ENCODE data around the gene MAP2K5.

The MAP2K5 gene

GRCh38 chr15:67778968-67779548, 236.6 kb downstream of the MAP2K5 start:
- Histone ChIP-seq H2AFZ (ENCODE audit: low read length) (no peak overlapping the region), H3K9ac (ENCODE audit: low read length) (no peak overlapping the region; the same call in 1 of the 2 replicates), H3F3A (ENCODE audit: insufficient read depth, low read length) (peaks cover 7% of the 10 kb centered on the region), H3K79me2 (ENCODE audit: insufficient read depth, low read length) (peaks cover 14% of the 10 kb centered on the region; the same call in 1 of the 2 replicates), H4K20me1 (ENCODE audit: insufficient read depth, low read length) (no peaks in the 10 kb centered on the region), H3K4me1 (ENCODE audit: insufficient read depth, low read length, severe bottlenecking) (peaks cover 91% of the 10 kb centered on the region), H3K27me3 (ENCODE audit: insufficient read depth, low read length) (no peaks in the 10 kb centered on the region), H3K4me3 (ENCODE audit: low read depth, low read length, poor library complexity, severe bottlenecking) (no peak overlapping the region), H3K27ac (ENCODE audit: low read depth, low read length, poor library complexity, severe bottlenecking) (peak overlapping the region; percentile 99), H3K9me2 (ENCODE audit: low read depth, low read length) (no peaks in the 10 kb centered on the region), H3K36me3 (ENCODE audit: insufficient read depth, low read length) (no peaks in the 10 kb centered on the region), H3K9me3 (ENCODE audit: low read length) (no peaks in the 10 kb centered on the region), H3K4me2 (ENCODE audit: low read length) (no peak overlapping the region)
- TF ChIP-seq CTCF (IDR thresholded peaks at IDR 0.05; ENCODE audit: low read length) (no peak), EZH2 (IDR thresholded peaks at IDR 0.05; ENCODE audit: borderline replicate concordance, low read length) (no peak)

GRCh38 chr15:67779549-67780111, 237.1 kb downstream of the MAP2K5 start:
- no peaks in the 10 kb centered on the region for H3K27me3 ChIP-seq (ENCODE audit: insufficient read depth, low read length)
- H3F3A ChIP-seq (ENCODE audit: insufficient read depth, low read length), result peaks cover 10% of the 10 kb centered on the region
- no peaks in the 10 kb centered on the region for H3K36me3 ChIP-seq (ENCODE audit: insufficient read depth, low read length)
- no peak overlapping the region for H3K9ac ChIP-seq (ENCODE audit: low read length)
- no peaks in the 10 kb centered on the region for H3K9me3 ChIP-seq (ENCODE audit: low read length)
- no peak overlapping the region for H3K4me3 ChIP-seq (ENCODE audit: low read depth, low read length, poor library complexity, severe bottlenecking)
- no peaks in the 10 kb centered on the region for H4K20me1 ChIP-seq (ENCODE audit: insufficient read depth, low read length)
- peaks cover 14% of the 10 kb centered on the region; the same call in 1 of the 2 replicates for H3K79me2 ChIP-seq (ENCODE audit: insufficient read depth, low read length)
- no peaks in the 10 kb centered on the region for H3K9me2 ChIP-seq (ENCODE audit: low read depth, low read length)
- no peak overlapping the region for H2AFZ ChIP-seq (ENCODE audit: low read length)
- H3K4me2 ChIP-seq (ENCODE audit: low read length), result no peak overlapping the region
- TF ChIP-seq CTCF (IDR thresholded peaks at IDR 0.05; ENCODE audit: low read length) (no peak), EZH2 (IDR thresholded peaks at IDR 0.05; ENCODE audit: borderline replicate concordance, low read length) (no peak)
- peaks cover 96% of the 10 kb centered on the region for H3K4me1 ChIP-seq (ENCODE audit: insufficient read depth, low read length, severe bottlenecking)
- H3K27ac ChIP-seq (ENCODE audit: low read depth, low read length, poor library complexity, severe bottlenecking), result peak overlapping the region; percentile 99

GRCh38 chr15:67781061-67781460, 238.6 kb downstream of the MAP2K5 start:
- H3K4me1 ChIP-seq (ENCODE audit: insufficient read depth, low read length, severe bottlenecking), result peaks cover 100% of the 10 kb centered on the region
- H3K79me2 ChIP-seq (ENCODE audit: insufficient read depth, low read length), result peaks cover 14% of the 10 kb centered on the region; the same call in 1 of the 2 replicates
- peak overlapping the region; percentile 97 for H3K9ac ChIP-seq (ENCODE audit: low read length)
- no peaks in the 10 kb centered on the region for H3K36me3 ChIP-seq (ENCODE audit: insufficient read depth, low read length)
- H3K4me3 ChIP-seq (ENCODE audit: low read depth, low read length, poor library complexity, severe bottlenecking), result peak overlapping the region; percentile 80
- H3K27ac ChIP-seq (ENCODE audit: low read depth, low read length, poor library complexity, severe bottlenecking), result peak overlapping the region; percentile 99
- no peaks in the 10 kb centered on the region for H3K27me3 ChIP-seq (ENCODE audit: insufficient read depth, low read length)
- H3K4me2 ChIP-seq (ENCODE audit: low read length), result peak overlapping the region; percentile 96
- peaks cover 12% of the 10 kb centered on the region for H3F3A ChIP-seq (ENCODE audit: insufficient read depth, low read length)
- no peak overlapping the region for H2AFZ ChIP-seq (ENCODE audit: low read length)
- H3K9me2 ChIP-seq (ENCODE audit: low read depth, low read length), result no peaks in the 10 kb centered on the region
- TF ChIP-seq CTCF (IDR thresholded peaks at IDR 0.05; ENCODE audit: low read length), result no peak
- no peak for TF ChIP-seq EZH2 (IDR thresholded peaks at IDR 0.05; ENCODE audit: borderline replicate concordance, low read length)
- no peaks in the 10 kb centered on the region for H4K20me1 ChIP-seq (ENCODE audit: insufficient read depth, low read length)
- H3K9me3 ChIP-seq (ENCODE audit: low read length), result no peaks in the 10 kb centered on the region

All from OCI-LY1 (cell line).